AG09319 (cell line): ENCODE data around the gene OTOGL.
"Not testable (repeated sequence)": the region's sequence is repeated elsewhere in the genome, so short reads cannot be mapped to it uniquely, and the experiment has no call there.

Experiments used
- DNase-seq: peaks from one replicate; pipeline ENCODE4 v3.0.0-alpha.2; 2010; ENCODE audit warnings: low read depth; ENCODE audit errors: extremely low read depth
- CTCF ChIP-seq: IDR thresholded peaks from 2 replicates; pipeline ENCODE4 v1.5.1; 2011; ENCODE audit warnings: low read depth, mild to moderate bottlenecking, inconsistent platforms, low read length, moderate library complexity

OTOGL gene

DNA sequence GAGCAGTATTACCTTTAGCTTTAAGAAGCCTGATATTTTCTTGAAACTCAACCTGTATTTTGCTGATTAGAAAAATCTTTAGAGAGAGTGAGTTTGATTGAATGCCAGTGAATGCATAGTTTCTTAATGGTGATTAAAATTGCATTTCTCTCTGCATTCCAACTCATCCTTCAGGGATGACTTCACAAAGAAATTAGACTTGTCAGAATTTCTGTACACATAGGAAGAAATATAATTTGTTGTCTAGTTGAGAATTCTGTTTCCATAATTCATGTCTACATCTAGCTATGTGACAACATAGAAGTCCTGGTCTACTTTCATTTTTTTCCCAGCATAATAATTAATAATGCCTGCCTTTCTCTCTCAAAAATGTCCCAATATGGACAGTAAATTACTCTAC, 136.6 kb downstream of the OTOGL start:
- no peak for TF ChIP-seq CTCF
- no peak for DNase-seq

GRCh38 chr12:80239867-80240266, 140.5 kb downstream of the OTOGL start:
- no peak for TF ChIP-seq CTCF
- no peak for DNase-seq

- DNase-seq = no peak
- TF ChIP-seq CTCF = no peak
Measured at GRCh38 chr12:80241576-80242273, 142.4 kb downstream of the OTOGL start.

- DNase-seq = no peak
- TF ChIP-seq CTCF = no peak
Measured at GRCh38 chr12:80242321-80242720, 143.0 kb downstream of the OTOGL start.

DNA sequence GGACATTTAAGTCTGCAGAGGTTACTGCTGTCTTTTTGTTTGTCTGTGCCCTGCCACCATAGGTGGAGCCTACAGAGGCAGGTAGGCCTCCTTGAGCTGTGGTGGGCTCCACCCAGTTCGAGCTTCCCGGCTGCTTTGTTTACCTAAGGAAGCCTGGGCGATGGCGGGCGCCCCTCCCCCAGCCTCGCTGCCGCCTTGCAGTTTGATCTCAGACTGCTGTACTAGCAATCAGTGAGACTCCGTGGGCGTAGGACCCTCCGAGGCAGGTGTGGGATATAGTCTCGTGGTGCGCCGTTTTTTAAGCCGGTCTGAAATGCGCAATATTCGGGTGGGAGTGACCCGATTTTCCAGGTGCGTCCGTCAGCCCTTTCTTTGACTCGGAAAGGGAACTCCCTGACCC, 150.2 kb downstream of the OTOGL start:
- not testable (repeated sequence) for DNase-seq

GRCh38 chr12:80257920-80258319, 158.6 kb downstream of the OTOGL start:
- no peak for TF ChIP-seq CTCF
- no peak for DNase-seq

GRCh38 chr12:80260269-80260668, 160.9 kb downstream of the OTOGL start:
- no peak for DNase-seq
- TF ChIP-seq CTCF = no peak

- TF ChIP-seq CTCF = no peak
- no peak for DNase-seq
Measured at GRCh38 chr12:80261403-80261802, 162.1 kb downstream of the OTOGL start.
